ENCODE data around the gene PLA2G12A.

Gene PLA2G12A

GRCh38 chr4:109729718-109730618 lies at the start of gene PLA2G12A:
Gene PLA2G12A (minus strand): TSS chr4:109730070. CDS start chr4:109729809, 261 bp downstream.
- peak; percentile 29 for DNase-seq (ENCODE audit: low read depth)

GRCh38 chr4:109764789-109765402 lies 35.0 kb upstream of the PLA2G12A start:
- DNase-seq (ENCODE audit: low read depth): no peak

- no peak for DNase-seq (ENCODE audit: low read depth)
These were observed 34.5 kb upstream of the PLA2G12A start for GRCh38 chr4:109764376-109764775.

GRCh38 chr4:109760682-109761081 lies 30.8 kb upstream of the PLA2G12A start:
- DNase-seq (ENCODE audit: low read depth): no peak

GRCh38 chr4:109755656-109756055 lies 25.8 kb upstream of the PLA2G12A start:
- DNase-seq (ENCODE audit: low read depth): no peak

- DNase-seq (ENCODE audit: low read depth): no peak
These were observed 24.4 kb upstream of the PLA2G12A start for GRCh38 chr4:109754093-109754857.

- DNase-seq (ENCODE audit: low read depth): no peak
These were observed 22.7 kb upstream of the PLA2G12A start for GRCh38 chr4:109752525-109752924.

GRCh38 chr4:109751852-109752251 lies 22.0 kb upstream of the PLA2G12A start:
- no peak for DNase-seq (ENCODE audit: low read depth)

- DNase-seq (ENCODE audit: low read depth): no peak
These were observed 20.9 kb upstream of the PLA2G12A start for GRCh38 chr4:109750652-109751244.

GRCh38 chr4:109749388-109750082 lies 19.7 kb upstream of the PLA2G12A start:
- no peak for DNase-seq (ENCODE audit: low read depth)

- no peak for DNase-seq (ENCODE audit: low read depth)
These were observed 18.2 kb upstream of the PLA2G12A start for GRCh38 chr4:109748114-109748513.

GRCh38 chr4:109746728-109747127 lies 16.9 kb upstream of the PLA2G12A start:
- DNase-seq (ENCODE audit: low read depth): no peak

- DNase-seq (ENCODE audit: low read depth): no peak
These were observed 16.0 kb upstream of the PLA2G12A start for GRCh38 chr4:109745830-109746229.

- DNase-seq (ENCODE audit: low read depth): no peak
These were observed 9.7 kb upstream of the PLA2G12A start for GRCh38 chr4:109739547-109739946.

- no peak for DNase-seq (ENCODE audit: low read depth)
These were observed 8.4 kb upstream of the PLA2G12A start for GRCh38 chr4:109738104-109738872.

GRCh38 chr4:109735566-109736365 lies 5.9 kb upstream of the PLA2G12A start:
- DNase-seq (ENCODE audit: low read depth): no peak

- DNase-seq (ENCODE audit: low read depth): no peak
These were observed 3.9 kb upstream of the PLA2G12A start for GRCh38 chr4:109733728-109734127.

- DNase-seq (ENCODE audit: low read depth): no peak
These were observed 1.0 kb upstream of the PLA2G12A start for GRCh38 chr4:109730619-109731545.
